Right atrium auricular region (tissue), 2 donors: ENCODE data around the gene SH3TC1. TPM values are rescaled to one million over a fixed set of nuclear protein-coding genes. Genes with fewer than 3 reads are reported as not detected.
A peak's percentile ranks its signal among the peaks of the same experiment; 100 is the strongest.

Experiments
- DNase-seq: peaks from one replicate; pipeline ENCODE4 v3.0.0-alpha.2; 2019; ENCODE audit warnings: low spot score
- H3K27ac ChIP-seq, 2 donors: fragments of 200-600 bp; sonication (generic); 1 replicate in 1 of 2; 2 replicates in 1 of 2; pipeline ENCODE4 v1.5.1; 2016 to 2019
- H3K27me3 ChIP-seq, 2 donors: fragments of 200-600 bp; sonication (generic); one replicate each; pipeline versions ENCODE4 v1.5.1 to v1.6.0; 2017 to 2019
- H3K36me3 ChIP-seq: fragments of 200-600 bp; sonication (generic); one replicate; pipeline ENCODE4 v1.5.1; 2016
- H3K4me1 ChIP-seq, 2 donors: fragments of 200-600 bp; sonication (generic); one replicate each; pipeline versions ENCODE4 v1.5.1 to v1.6.0; 2017 to 2019
- H3K4me3 ChIP-seq, 2 donors: fragments of 200-600 bp; sonication (generic); 1 replicate in 1 of 2; 2 replicates in 1 of 2; pipeline ENCODE4 v1.5.1; 2017 to 2019; ENCODE audit warnings: mild to moderate bottlenecking in 1 of 2, moderate library complexity in 1 of 2
- H3K9me3 ChIP-seq, 2 donors: fragments of 200-600 bp; sonication (generic); one replicate each; pipeline ENCODE4 v1.5.1; 2019
- CTCF ChIP-seq, 2 donors: fragments of 200-600 bp; sonication (generic); IDR thresholded peaks; one replicate each; pipeline ENCODE4 v1.5.1; 2019; ENCODE audit warnings: antibody characterized with exemption in 2 of 2
- total RNA-seq, 2 donors: library from RNA; depleted of rRNA; stranded (reverse); fragments of >200 nt; gene quantifications; one replicate each; pipeline ENCODE4 v1.1.0, GENCODE V29; 2016

The SH3TC1 gene
- total RNA-seq, 2 donors from 2014 or later = 8.9 to 13.9 TPM

GRCh38 chr4:8199594-8200301 lies 658 bp downstream of the SH3TC1 start:
- DNase-seq = no peak
- no peak for TF ChIP-seq CTCF (IDR thresholded peaks at IDR 0.05)
- Histone ChIP-seq H3K27ac (peak overlapping the region; percentile 70 to 82), H3K9me3 (no peaks in the 10 kb centered on the region), H3K36me3 (no peaks in the 10 kb centered on the region), H3K4me3 (peak overlapping the region; percentile 45 to 48), H3K27me3 (no peaks in the 10 kb centered on the region), H3K4me1 (peaks cover 0 to 53% of the 10 kb centered on the region in 2 donors)

GRCh38 chr4:8200302-8200975 lies 1.3 kb downstream of the SH3TC1 start:
- no peak for TF ChIP-seq CTCF (IDR thresholded peaks at IDR 0.05)
- peaks cover 0 to 52% of the 10 kb centered on the region in 2 donors for H3K4me1 ChIP-seq
- H3K27ac ChIP-seq = peak overlapping the region; percentile 70 to 82
- peak; percentile 84 for DNase-seq
- H3K4me3 ChIP-seq = peak overlapping the region; percentile 45 to 48
- H3K27me3 ChIP-seq = no peaks in the 10 kb centered on the region
- H3K36me3 ChIP-seq = no peaks in the 10 kb centered on the region
- no peaks in the 10 kb centered on the region for H3K9me3 ChIP-seq

- Histone ChIP-seq H3K27me3 (no peaks in the 10 kb centered on the region), H3K27ac (peak overlapping the region in 1 of 2 donors; percentile 82), H3K9me3 (no peaks in the 10 kb centered on the region), H3K36me3 (no peaks in the 10 kb centered on the region), H3K4me3 (peak overlapping the region in 1 of 2 donors; percentile 48), H3K4me1 (peaks cover 0 to 44% of the 10 kb centered on the region in 2 donors)
- DNase-seq = no peak
- TF ChIP-seq CTCF (IDR thresholded peaks at IDR 0.05) = no peak
Measured at GRCh38 chr4:8201321-8201781, 2.3 kb downstream of the SH3TC1 start.

GRCh38 chr4:8202108-8203051 lies 3.3 kb downstream of the SH3TC1 start:
- H3K36me3 ChIP-seq = no peaks in the 10 kb centered on the region
- no peaks in the 10 kb centered on the region for H3K9me3 ChIP-seq
- peaks cover 0 to 39% of the 10 kb centered on the region in 2 donors for H3K4me1 ChIP-seq
- DNase-seq = no peak
- no peaks in the 10 kb centered on the region for H3K27me3 ChIP-seq
- no peak for TF ChIP-seq CTCF (IDR thresholded peaks at IDR 0.05)
- peak overlapping the region in 1 of 2 donors; percentile 48 for H3K4me3 ChIP-seq
- no peak overlapping the region for H3K27ac ChIP-seq

GRCh38 chr4:8203052-8203401 lies 3.9 kb downstream of the SH3TC1 start:
- no peak for TF ChIP-seq CTCF (IDR thresholded peaks at IDR 0.05)
- no peak for DNase-seq
- H3K4me1 ChIP-seq = peaks cover 0 to 39% of the 10 kb centered on the region in 2 donors
- no peaks in the 10 kb centered on the region for H3K9me3 ChIP-seq
- H3K27ac ChIP-seq = no peak overlapping the region
- H3K4me3 ChIP-seq = no peak overlapping the region
- no peaks in the 10 kb centered on the region for H3K36me3 ChIP-seq
- H3K27me3 ChIP-seq = no peaks in the 10 kb centered on the region
